ENCODE measurements around the gene CAMTA1. TPM values are rescaled to one million over a fixed set of nuclear protein-coding genes. Genes with fewer than 3 reads are reported as not detected.

Gene CAMTA1
- total RNA-seq, 4 donors from 2014 or later = 57.4 to 88.3 (median 62.1) TPM

- TF ChIP-seq POLR2A (IDR thresholded peaks at IDR 0.05) = no peak
- TF ChIP-seq CTCF (IDR thresholded peaks at IDR 0.05) = no peak
- H3K36me3 ChIP-seq = peaks cover 0 to 1% (median 0%) of the 10 kb centered on the region in 3 donors
- DNase-seq = no peak
- H3K9me3 ChIP-seq = no peaks in the 10 kb centered on the region
- H3K27me3 ChIP-seq = no peaks in the 10 kb centered on the region
- no peak overlapping the region for H3K27ac ChIP-seq
- H3K4me1 ChIP-seq = no peaks in the 10 kb centered on the region
- H3K4me3 ChIP-seq = no peak overlapping the region
These were observed 65.3 kb downstream of the CAMTA1 start for GRCh38 chr1:6850537-6850936.

GRCh38 chr1:6852136-6852890 is 67.1 kb downstream of the CAMTA1 start:
- TF ChIP-seq CTCF (IDR thresholded peaks at IDR 0.05) (no peak), POLR2A (IDR thresholded peaks at IDR 0.05) (no peak)
- Histone ChIP-seq H3K27ac (no peak overlapping the region), H3K27me3 (no peaks in the 10 kb centered on the region), H3K36me3 (no peaks in the 10 kb centered on the region), H3K4me1 (no peaks in the 10 kb centered on the region), H3K9me3 (no peaks in the 10 kb centered on the region), H3K4me3 (no peak overlapping the region)
- no peak for DNase-seq

GRCh38 chr1:6854166-6854565 is 68.9 kb downstream of the CAMTA1 start:
- Histone ChIP-seq H3K27me3 (no peaks in the 10 kb centered on the region), H3K4me3 (no peak overlapping the region), H3K9me3 (no peaks in the 10 kb centered on the region), H3K36me3 (no peaks in the 10 kb centered on the region), H3K27ac (no peak overlapping the region), H3K4me1 (no peaks in the 10 kb centered on the region)
- TF ChIP-seq CTCF (IDR thresholded peaks at IDR 0.05) (no peak), POLR2A (IDR thresholded peaks at IDR 0.05) (no peak)
- no peak for DNase-seq

GRCh38 chr1:6857831-6858230 is 72.6 kb downstream of the CAMTA1 start:
- Histone ChIP-seq H3K27me3 (no peaks in the 10 kb centered on the region), H3K36me3 (no peaks in the 10 kb centered on the region), H3K4me3 (no peak overlapping the region), H3K27ac (no peak overlapping the region), H3K9me3 (no peaks in the 10 kb centered on the region), H3K4me1 (no peaks in the 10 kb centered on the region)
- no peak for DNase-seq
- TF ChIP-seq POLR2A (IDR thresholded peaks at IDR 0.05) = no peak
- TF ChIP-seq CTCF (IDR thresholded peaks at IDR 0.05) = no peak

- TF ChIP-seq POLR2A (IDR thresholded peaks at IDR 0.05) (no peak), CTCF (IDR thresholded peaks at IDR 0.05) (no peak)
- Histone ChIP-seq H3K9me3 (no peaks in the 10 kb centered on the region), H3K27me3 (no peaks in the 10 kb centered on the region), H3K36me3 (no peaks in the 10 kb centered on the region), H3K4me1 (no peaks in the 10 kb centered on the region), H3K4me3 (no peak overlapping the region), H3K27ac (no peak overlapping the region)
- DNase-seq = no peak
These were observed 73.3 kb downstream of the CAMTA1 start for GRCh38 chr1:6858596-6858995.
